Urinary bladder (tissue), 4 donors: Measurements from ENCODE around the gene ECI1. TPM values are rescaled to one million over a fixed set of nuclear protein-coding genes. Genes with fewer than 3 reads are reported as not detected.
A peak's percentile ranks its signal among the peaks of the same experiment; 100 is the strongest.
"Not testable (repeated sequence)": the region's sequence is repeated elsewhere in the genome, so short reads cannot be mapped to it uniquely, and the experiment has no call there.

Experiments used
- DNase-seq: peaks from one replicate; pipeline ENCODE4 v3.0.0-alpha.2; 2015; ENCODE audit errors: extremely low spot score
- H3K27ac ChIP-seq: one replicate; pipeline ENCODE4 v1.5.1; 2013; ENCODE audit warnings: low read depth, mild to moderate bottlenecking, moderate library complexity
- H3K36me3 ChIP-seq: one replicate; pipeline ENCODE4 v1.6.1; 2013; ENCODE audit warnings: mild to moderate bottlenecking, moderate library complexity; ENCODE audit not compliant: insufficient read depth
- H3K4me1 ChIP-seq: one replicate; pipeline ENCODE4 v1.6.1; 2013; ENCODE audit warnings: mild to moderate bottlenecking, moderate library complexity; ENCODE audit not compliant: insufficient read depth
- H3K4me3 ChIP-seq: one replicate; pipeline ENCODE4 v1.5.1; 2013; ENCODE audit warnings: low read depth, low read length
- WGBS: extraction: QIAGEN DNeasy Blood & Tissue Kit; methylation state at CpG from one replicate; pipeline ENCODE4 v1.1.7; 2013; 5-methylcytosine and 5-hydroxymethylcytosine counted together
- polyA plus RNA-seq: library from polyadenylated mRNA; stranded (reverse); fragments of 200-250 nt; gene quantifications from one replicate; pipeline ENCODE4 v1.2.3, GENCODE V29; 2013
- total RNA-seq: library from RNA; depleted of rRNA; stranded (reverse); fragments of >200 nt; gene quantifications from one replicate; pipeline ENCODE4 v1.2.3, GENCODE V29; 2014
- donor health status: healthy with polysubstance abuse.
- donor health status: healthy.

Gene ECI1
- total and polyA plus RNA-seq, 2 donors = 16.6 to 93.2 TPM

- H3K27ac ChIP-seq = no peak overlapping the region
- H3K4me1 ChIP-seq = peaks cover 4% of the 10 kb centered on the region
- no peak overlapping the region for H3K4me3 ChIP-seq
- no peaks in the 10 kb centered on the region for H3K36me3 ChIP-seq
- no peak for DNase-seq
- 82% methylated on average over 10 of the region's 10 CpGs for WGBS
These were observed 22.5 kb upstream of the ECI1 start for GRCh38 chr16:2273931-2274330.

- Histone ChIP-seq H3K4me3 (no peak overlapping the region), H3K4me1 (peaks cover 4% of the 10 kb centered on the region), H3K36me3 (no peaks in the 10 kb centered on the region), H3K27ac (no peak overlapping the region)
- 81% methylated on average over 16 of the region's 16 CpGs for WGBS
- DNase-seq = no peak
These were observed 22.1 kb upstream of the ECI1 start for GRCh38 chr16:2273484-2273883.

GRCh38 chr16:2271848-2272461, 20.6 kb upstream of the ECI1 start:
- Histone ChIP-seq H3K4me1 (peaks cover 4% of the 10 kb centered on the region), H3K4me3 (no peak overlapping the region), H3K27ac (no peak overlapping the region), H3K36me3 (no peaks in the 10 kb centered on the region)
- DNase-seq = no peak
- WGBS = 88% methylated on average over 14 of the region's 14 CpGs

GRCh38 chr16:2270588-2271470, 19.4 kb upstream of the ECI1 start:
- H3K4me1 ChIP-seq = peaks cover 4% of the 10 kb centered on the region
- no peaks in the 10 kb centered on the region for H3K36me3 ChIP-seq
- H3K27ac ChIP-seq = no peak overlapping the region
- H3K4me3 ChIP-seq = no peak overlapping the region
- 85% methylated on average over 15 of the region's 15 CpGs for WGBS
- no peak for DNase-seq

- Histone ChIP-seq H3K4me1 (peaks cover 4% of the 10 kb centered on the region), H3K36me3 (no peaks in the 10 kb centered on the region), H3K27ac (no peak overlapping the region), H3K4me3 (no peak overlapping the region)
- 89% methylated on average over 9 of the region's 9 CpGs for WGBS
- no peak for DNase-seq
These were observed 18.7 kb upstream of the ECI1 start for GRCh38 chr16:2270070-2270462.

- DNase-seq = peak; percentile 89
- peak within 1 kb of the TSS; percentile 99 for H3K27ac ChIP-seq
- peaks cover 4% of the 10 kb centered on the region for H3K4me1 ChIP-seq
- 1% methylated on average over 88 of the region's 88 CpGs for WGBS
- H3K36me3 ChIP-seq = peaks cover 3% of the 10 kb centered on the region
- H3K4me3 ChIP-seq = peak within 1 kb of the TSS; percentile 82
These were observed 16.7 kb upstream of the ECI1 start, which contains the start of gene RNPS1 for GRCh38 chr16:2267913-2268666. Gene RNPS1 (minus strand): TSS chr16:2268126. CDS start chr16:2264643, 3,483 bp downstream.

- 1% methylated on average over 54 of the region's 54 CpGs for WGBS
- peak overlapping the region; percentile 85 for H3K27ac ChIP-seq
- peak overlapping the region; percentile 82 for H3K4me3 ChIP-seq
These were observed 16.1 kb upstream of the ECI1 start for GRCh38 chr16:2267505-2267912.

GRCh38 chr16:2266887-2267286, 15.5 kb upstream of the ECI1 start:
- not testable (repeated sequence) for H3K36me3 ChIP-seq, H3K27ac ChIP-seq, H3K4me3 ChIP-seq, DNase-seq, H3K4me1 ChIP-seq
- 5% methylated on average over 10 of the region's 12 CpGs for WGBS

More at GRCh38 chr16:2267505-2267912, 16.1 kb upstream of the ECI1 start:
- not testable (repeated sequence) for H3K4me1 ChIP-seq, H3K36me3 ChIP-seq, DNase-seq

- H3K27ac ChIP-seq, H3K4me1 ChIP-seq, DNase-seq, H3K4me3 ChIP-seq, H3K36me3 ChIP-seq: not testable (repeated sequence)
- 84% methylated on average over 14 of the region's 14 CpGs for WGBS
These were observed 11.6 kb upstream of the ECI1 start for GRCh38 chr16:2263026-2263425.

GRCh38 chr16:2260250-2260649, 8.9 kb upstream of the ECI1 start:
- no peak for DNase-seq
- WGBS = 93% methylated on average over 8 of the region's 8 CpGs
- H3K27ac ChIP-seq = no peak overlapping the region
- no peak overlapping the region for H3K4me3 ChIP-seq
- no peaks in the 10 kb centered on the region for H3K4me1 ChIP-seq
- H3K36me3 ChIP-seq = peaks cover 13% of the 10 kb centered on the region

GRCh38 chr16:2258530-2258929, 7.1 kb upstream of the ECI1 start:
- H3K36me3 ChIP-seq = peaks cover 13% of the 10 kb centered on the region
- DNase-seq, H3K4me3 ChIP-seq, H3K4me1 ChIP-seq, H3K27ac ChIP-seq: not testable (repeated sequence)
- 95% methylated on average over 7 of the region's 7 CpGs for WGBS

GRCh38 chr16:2257726-2258125, 6.3 kb upstream of the ECI1 start:
- 91% methylated on average over 6 of the region's 6 CpGs for WGBS

GRCh38 chr16:2256531-2257140, 5.2 kb upstream of the ECI1 start:
- no peak overlapping the region for H3K27ac ChIP-seq
- H3K4me3 ChIP-seq = no peak overlapping the region
- H3K4me1 ChIP-seq = no peaks in the 10 kb centered on the region
- WGBS = 92% methylated on average over 12 of the region's 12 CpGs
- no peak for DNase-seq
- H3K36me3 ChIP-seq = peaks cover 9% of the 10 kb centered on the region

More at GRCh38 chr16:2257726-2258125, 6.3 kb upstream of the ECI1 start:
- Histone ChIP-seq H3K27ac (no peak overlapping the region), H3K36me3 (peaks cover 11% of the 10 kb centered on the region), H3K4me3 (no peak overlapping the region), H3K4me1 (no peaks in the 10 kb centered on the region)
- DNase-seq = no peak
